ENCODE data around the gene SPR.

SPR gene

DNA sequence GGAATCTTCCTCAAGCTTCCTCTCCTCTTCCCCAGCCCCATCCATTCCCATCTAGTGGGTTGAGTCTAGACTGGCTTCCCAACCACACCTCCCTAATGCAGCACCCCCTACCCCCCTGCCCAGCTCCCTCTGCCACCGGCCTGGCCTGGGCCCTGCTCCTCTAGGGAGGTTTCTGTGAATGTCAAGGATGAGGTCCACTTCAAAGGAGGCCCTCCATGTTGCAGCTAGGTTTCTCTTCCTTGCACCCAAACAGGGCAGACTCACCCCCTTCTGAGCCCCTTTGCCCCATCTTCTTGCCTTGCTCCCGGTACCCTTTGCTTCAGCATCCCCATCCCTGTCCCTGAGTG, 48.4 kb downstream of the SPR start:
- TF ChIP-seq, protein P1, sequence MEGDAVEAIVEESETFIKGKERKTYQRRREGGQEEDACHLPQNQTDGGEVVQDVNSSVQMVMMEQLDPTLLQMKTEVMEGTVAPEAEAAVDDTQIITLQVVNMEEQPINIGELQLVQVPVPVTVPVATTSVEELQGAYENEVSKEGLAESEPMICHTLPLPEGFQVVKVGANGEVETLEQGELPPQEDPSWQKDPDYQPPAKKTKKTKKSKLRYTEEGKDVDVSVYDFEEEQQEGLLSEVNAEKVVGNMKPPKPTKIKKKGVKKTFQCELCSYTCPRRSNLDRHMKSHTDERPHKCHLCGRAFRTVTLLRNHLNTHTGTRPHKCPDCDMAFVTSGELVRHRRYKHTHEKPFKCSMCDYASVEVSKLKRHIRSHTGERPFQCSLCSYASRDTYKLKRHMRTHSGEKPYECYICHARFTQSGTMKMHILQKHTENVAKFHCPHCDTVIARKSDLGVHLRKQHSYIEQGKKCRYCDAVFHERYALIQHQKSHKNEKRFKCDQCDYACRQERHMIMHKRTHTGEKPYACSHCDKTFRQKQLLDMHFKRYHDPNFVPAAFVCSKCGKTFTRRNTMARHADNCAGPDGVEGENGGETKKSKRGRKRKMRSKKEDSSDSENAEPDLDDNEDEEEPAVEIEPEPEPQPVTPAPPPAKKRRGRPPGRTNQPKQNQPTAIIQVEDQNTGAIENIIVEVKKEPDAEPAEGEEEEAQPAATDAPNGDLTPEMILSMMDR (IDR thresholded peaks at IDR 0.05; ENCODE audit: insufficient read depth, low read depth, low read length, missing control alignments): no peak
- no peak for DNase-seq (ENCODE audit: low read depth)
- no peak overlapping the region for H3K4me3 ChIP-seq (ENCODE audit: low read depth, low read length)

DNA sequence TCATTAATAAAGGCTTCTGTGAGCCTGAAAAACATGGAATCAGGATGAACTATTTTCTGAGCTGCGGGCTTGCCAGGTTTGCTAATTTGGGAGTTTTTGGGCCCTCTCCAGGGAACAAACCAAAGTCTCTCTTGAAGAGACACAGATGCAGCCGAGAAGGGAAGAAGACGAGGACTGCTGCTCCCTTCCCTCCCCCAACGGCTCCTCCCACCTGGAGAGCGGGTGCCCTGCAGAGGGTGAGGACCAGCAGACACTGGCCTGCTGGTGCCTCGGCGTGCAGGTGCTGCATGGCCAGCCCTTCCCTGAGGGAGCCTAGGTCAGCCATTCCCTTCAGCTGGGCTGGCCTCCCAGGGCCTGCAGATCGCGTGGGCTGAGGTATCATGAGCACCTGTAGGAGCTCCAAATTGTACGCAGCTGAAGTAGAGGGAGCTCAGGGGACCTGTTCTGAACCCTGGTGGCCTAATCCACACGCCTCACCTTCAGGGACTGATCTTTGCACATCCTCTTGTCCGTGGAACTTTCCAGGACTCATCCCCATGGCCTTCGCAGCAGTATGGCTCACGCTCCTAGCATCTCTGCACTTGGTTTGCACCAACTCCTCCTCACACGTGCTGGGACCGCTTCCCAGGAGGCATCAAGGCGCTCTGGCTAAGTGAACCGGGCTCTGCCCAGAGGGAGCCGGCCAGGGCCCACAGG, 49.6 kb downstream of the SPR start:
- TF ChIP-seq, protein P1 (IDR thresholded peaks at IDR 0.05; ENCODE audit: insufficient read depth, low read depth, low read length, missing control alignments): no peak
- no peak overlapping the region for H3K4me3 ChIP-seq (ENCODE audit: low read depth, low read length)
- DNase-seq (ENCODE audit: low read depth): no peak

DNA sequence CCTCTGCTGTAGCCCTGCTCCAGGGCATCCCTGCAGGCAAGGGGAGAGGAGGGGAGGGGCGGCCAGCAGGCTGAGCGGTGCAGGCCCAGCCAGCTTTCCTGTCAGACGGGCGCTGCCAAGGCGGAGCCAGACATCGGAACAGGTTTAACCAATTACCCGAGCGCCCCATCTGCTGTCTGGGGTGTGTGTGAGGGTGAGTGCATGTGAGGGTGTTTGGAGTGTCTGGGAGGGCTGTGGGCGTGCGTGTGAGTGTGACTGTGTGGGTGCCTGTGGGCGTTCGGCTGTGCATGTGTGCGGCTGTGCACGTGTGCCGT, 50.1 kb downstream of the SPR start:
- no peak for DNase-seq (ENCODE audit: low read depth)
- no peak overlapping the region for H3K4me3 ChIP-seq (ENCODE audit: low read depth, low read length)
- TF ChIP-seq, protein P1 (IDR thresholded peaks at IDR 0.05; ENCODE audit: insufficient read depth, low read depth, low read length, missing control alignments): no peak

DNA sequence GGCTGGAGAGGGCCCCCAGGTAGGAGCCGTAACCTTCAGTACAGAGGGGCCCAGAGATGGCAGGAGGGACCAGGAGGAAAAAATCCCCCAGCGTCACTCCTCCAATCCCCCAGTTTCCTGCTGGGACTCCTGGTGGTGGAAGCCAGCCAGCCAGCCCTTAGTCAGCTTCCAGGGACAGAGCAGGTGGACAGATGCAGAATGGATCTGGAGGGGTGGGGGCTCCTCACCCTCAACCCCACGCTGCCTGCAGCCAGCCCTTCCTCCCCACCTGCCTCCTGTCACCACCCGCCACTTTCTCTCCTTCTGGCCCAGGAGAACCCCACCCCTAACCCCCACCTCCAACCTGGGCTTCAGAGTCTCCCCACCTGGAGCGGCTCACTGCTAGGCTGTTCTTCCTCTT, 51.2 kb downstream of the SPR start:
- H3K4me3 ChIP-seq (ENCODE audit: low read depth, low read length): no peak overlapping the region
- TF ChIP-seq, protein P1 (IDR thresholded peaks at IDR 0.05; ENCODE audit: insufficient read depth, low read depth, low read length, missing control alignments): no peak
- DNase-seq (ENCODE audit: low read depth): no peak

DNA sequence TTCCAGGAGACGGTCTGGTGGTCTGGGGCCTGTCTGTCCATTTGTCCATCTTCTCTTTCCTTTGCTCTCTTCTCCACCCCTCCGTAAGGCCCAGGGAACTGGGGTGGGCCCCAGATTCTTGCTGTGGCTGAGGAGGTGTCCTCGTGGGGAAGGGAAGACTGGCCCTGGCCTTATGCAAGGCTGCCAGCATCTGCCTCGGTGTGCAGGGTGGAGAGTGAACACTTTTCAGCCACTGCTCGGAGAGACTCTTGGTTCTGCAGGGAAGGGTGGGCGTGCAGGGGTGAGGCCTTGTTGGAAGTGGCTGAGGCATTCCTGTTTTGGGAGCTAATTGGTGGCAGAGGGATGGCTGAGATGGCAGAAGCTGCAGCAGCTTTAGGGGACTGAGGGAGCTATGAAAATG, 53.2 kb downstream of the SPR start:
- H3K4me3 ChIP-seq (ENCODE audit: low read depth, low read length): no peak overlapping the region
- no peak for DNase-seq (ENCODE audit: low read depth)
- TF ChIP-seq, protein P1 (IDR thresholded peaks at IDR 0.05; ENCODE audit: insufficient read depth, low read depth, low read length, missing control alignments): no peak

DNA sequence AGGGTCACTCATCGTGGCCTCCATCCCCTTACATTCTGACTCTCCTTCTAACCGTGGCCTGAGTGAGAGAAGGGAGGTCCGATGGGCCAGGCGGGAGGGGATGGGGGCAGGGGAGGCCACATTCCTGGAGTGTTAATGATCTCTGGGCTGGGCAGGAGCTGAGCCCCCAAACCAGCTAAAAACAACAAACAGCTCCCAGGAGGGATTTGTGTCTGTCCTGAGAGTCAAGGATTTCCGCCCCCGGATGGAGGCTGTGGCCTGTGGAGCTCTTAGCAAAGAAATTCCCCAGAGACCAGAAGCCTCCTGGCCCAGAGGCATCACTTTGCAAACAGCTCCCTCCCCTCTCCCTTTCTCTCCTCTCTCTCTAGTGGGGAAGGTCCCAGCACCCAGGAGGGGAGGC, 53.6 kb downstream of the SPR start:
- no peak for DNase-seq (ENCODE audit: low read depth)
- H3K4me3 ChIP-seq (ENCODE audit: low read depth, low read length): no peak overlapping the region
- TF ChIP-seq, protein P1 (IDR thresholded peaks at IDR 0.05; ENCODE audit: insufficient read depth, low read depth, low read length, missing control alignments): no peak
